Hepatocyte (in vitro differentiated cells): ENCODE measurements around the gene CATSPERD. TPM values are rescaled to one million over a fixed set of nuclear protein-coding genes. Genes with fewer than 3 reads are reported as not detected.

Experiments
- DNase-seq: peaks from one replicate; pipeline ENCODE4 v3.0.0-alpha.2; 2016; ENCODE audit warnings: low spot score
- H2AFZ ChIP-seq: fragments of 200-600 bp; sonication (generic); 2 replicates; pipeline ENCODE4 v1.6.0; 2016; ENCODE audit warnings: antibody characterized with exemption, mild to moderate bottlenecking
- H3K27ac ChIP-seq: fragments of 200-600 bp; sonication (generic); 2 replicates; pipeline ENCODE4 v1.5.1; 2016; ENCODE audit warnings: mild to moderate bottlenecking
- H3K27me3 ChIP-seq: fragments of 200-600 bp; sonication (generic); 2 replicates; pipeline ENCODE4 v1.6.1; 2016
- H3K36me3 ChIP-seq: fragments of 200-600 bp; sonication (generic); replicated peaks from 2 replicates; pipeline ENCODE4 v1.5.1; 2016; ENCODE audit warnings: low read depth; ENCODE audit not compliant: insufficient read depth
- H3K4me1 ChIP-seq: fragments of 200-600 bp; sonication (generic); 2 replicates; pipeline ENCODE4 v1.5.1; 2016; ENCODE audit warnings: mild to moderate bottlenecking, moderate library complexity; ENCODE audit not compliant: insufficient read depth
- H3K4me2 ChIP-seq: fragments of 200-600 bp; sonication (generic); 2 replicates; pipeline ENCODE4 v1.6.0; 2016
- H3K4me3 ChIP-seq: fragments of 200-600 bp; sonication (generic); 2 replicates; pipeline ENCODE4 v1.5.1; 2016; ENCODE audit warnings: mild to moderate bottlenecking
- H3K79me2 ChIP-seq: fragments of 200-600 bp; sonication (generic); 2 replicates; pipeline ENCODE4 v1.6.0; 2017; ENCODE audit warnings: mild to moderate bottlenecking
- H3K9me2 ChIP-seq: fragments of 200-600 bp; sonication (generic); replicated peaks from 2 replicates; pipeline ENCODE4 v1.6.0; 2017; ENCODE audit warnings: mild to moderate bottlenecking; ENCODE audit not compliant: insufficient read depth
- H3K9me3 ChIP-seq: fragments of 200-600 bp; sonication (generic); 2 replicates; pipeline ENCODE4 v1.5.1; 2016; ENCODE audit warnings: low read depth, mild to moderate bottlenecking
- H4K20me1 ChIP-seq: fragments of 200-600 bp; sonication (generic); 2 replicates; pipeline ENCODE4 v1.6.0; 2016; ENCODE audit warnings: mild to moderate bottlenecking; ENCODE audit not compliant: insufficient read depth, poor library complexity, severe bottlenecking
- EZH2 ChIP-seq: fragments of 200-600 bp; sonication (generic); IDR thresholded peaks from 2 replicates; pipeline ENCODE4 v1.6.1; 2016; ENCODE audit warnings: antibody characterized with exemption, mild to moderate bottlenecking, borderline replicate concordance
- EZH2phosphoT487 ChIP-seq: fragments of 200-600 bp; sonication (generic); IDR thresholded peaks from one replicate; pipeline ENCODE4 v1.6.1; 2018; ENCODE audit warnings: antibody characterized with exemption, mild to moderate bottlenecking, low read depth, moderate library complexity; ENCODE audit not compliant: unreplicated experiment, severe bottlenecking
- WGBS: methylation state at CpG from one replicate; pipeline ENCODE4 v1.1.6; 2016; ENCODE audit warnings: low lambda C conversion rate; ENCODE audit errors: missing lambda C conversion rate; 5-methylcytosine and 5-hydroxymethylcytosine counted together
- polyA plus RNA-seq: library from polyadenylated mRNA; unstranded; fragments of >200 nt; fragmentation: Nextera tagmentation; extraction: Ambion mirVana; gene quantifications from 2 replicates; pipeline ENCODE4 v1.2.1, GENCODE V29; 2016
- total RNA-seq: library from RNA; depleted of rRNA; stranded (reverse); fragments of >200 nt; gene quantifications from 2 replicates; pipeline ENCODE4 v1.2.3, GENCODE V29; 2014
- TF ChIP-seq, protein P1 (sequence below): fragments of 200-600 bp; sonication (generic); IDR thresholded peaks from 2 replicates; pipeline ENCODE4 v1.5.1; 2016; ENCODE audit warnings: antibody characterized with exemption, mild to moderate bottlenecking; ENCODE audit not compliant: poor library complexity

The CATSPERD gene
- total and polyA plus RNA-seq, 2 experiments from 2014 or later: not detected

DNA sequence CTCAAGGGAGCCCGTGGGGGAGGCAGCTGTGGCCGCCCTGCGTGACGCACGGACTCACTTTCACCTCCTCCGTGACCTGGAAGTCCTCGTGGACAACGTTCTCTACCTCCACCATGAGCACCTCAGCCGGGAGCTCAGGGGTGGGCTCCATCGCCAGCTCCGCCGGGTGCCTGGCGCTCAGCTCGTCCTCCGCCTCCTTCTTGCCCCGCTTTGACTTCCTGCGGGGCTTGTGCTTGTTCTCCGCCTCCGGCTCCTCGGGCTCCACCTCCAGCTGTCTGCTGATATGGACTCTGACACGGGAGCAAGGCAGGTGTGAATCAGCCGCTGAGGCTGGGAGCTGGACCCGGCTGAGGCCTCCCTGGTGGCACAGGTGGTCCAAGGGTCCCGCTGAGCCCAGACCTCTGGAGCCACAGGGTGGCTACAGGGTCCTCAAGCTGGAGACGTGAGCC, 8.7 kb upstream of the CATSPERD start:
- no peaks in the 10 kb centered on the region for H3K9me2 ChIP-seq
- H3K4me3 ChIP-seq: no peak overlapping the region
- TF ChIP-seq EZH2phosphoT487 (no peak), EZH2 (no peak)
- TF ChIP-seq, protein P1, sequence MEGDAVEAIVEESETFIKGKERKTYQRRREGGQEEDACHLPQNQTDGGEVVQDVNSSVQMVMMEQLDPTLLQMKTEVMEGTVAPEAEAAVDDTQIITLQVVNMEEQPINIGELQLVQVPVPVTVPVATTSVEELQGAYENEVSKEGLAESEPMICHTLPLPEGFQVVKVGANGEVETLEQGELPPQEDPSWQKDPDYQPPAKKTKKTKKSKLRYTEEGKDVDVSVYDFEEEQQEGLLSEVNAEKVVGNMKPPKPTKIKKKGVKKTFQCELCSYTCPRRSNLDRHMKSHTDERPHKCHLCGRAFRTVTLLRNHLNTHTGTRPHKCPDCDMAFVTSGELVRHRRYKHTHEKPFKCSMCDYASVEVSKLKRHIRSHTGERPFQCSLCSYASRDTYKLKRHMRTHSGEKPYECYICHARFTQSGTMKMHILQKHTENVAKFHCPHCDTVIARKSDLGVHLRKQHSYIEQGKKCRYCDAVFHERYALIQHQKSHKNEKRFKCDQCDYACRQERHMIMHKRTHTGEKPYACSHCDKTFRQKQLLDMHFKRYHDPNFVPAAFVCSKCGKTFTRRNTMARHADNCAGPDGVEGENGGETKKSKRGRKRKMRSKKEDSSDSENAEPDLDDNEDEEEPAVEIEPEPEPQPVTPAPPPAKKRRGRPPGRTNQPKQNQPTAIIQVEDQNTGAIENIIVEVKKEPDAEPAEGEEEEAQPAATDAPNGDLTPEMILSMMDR: no peak
- 95% methylated on average over 25 of the region's 25 CpGs for WGBS
- H3K27ac ChIP-seq: no peak overlapping the region
- H2AFZ ChIP-seq: no peak overlapping the region
- no peaks in the 10 kb centered on the region for H3K4me1 ChIP-seq
- H3K27me3 ChIP-seq: no peaks in the 10 kb centered on the region
- no peaks in the 10 kb centered on the region for H3K36me3 ChIP-seq
- no peaks in the 10 kb centered on the region for H3K9me3 ChIP-seq
- DNase-seq: no peak
- no peak overlapping the region for H3K4me2 ChIP-seq
- peaks cover 28% of the 10 kb centered on the region for H3K79me2 ChIP-seq
- H4K20me1 ChIP-seq: no peaks in the 10 kb centered on the region

DNA sequence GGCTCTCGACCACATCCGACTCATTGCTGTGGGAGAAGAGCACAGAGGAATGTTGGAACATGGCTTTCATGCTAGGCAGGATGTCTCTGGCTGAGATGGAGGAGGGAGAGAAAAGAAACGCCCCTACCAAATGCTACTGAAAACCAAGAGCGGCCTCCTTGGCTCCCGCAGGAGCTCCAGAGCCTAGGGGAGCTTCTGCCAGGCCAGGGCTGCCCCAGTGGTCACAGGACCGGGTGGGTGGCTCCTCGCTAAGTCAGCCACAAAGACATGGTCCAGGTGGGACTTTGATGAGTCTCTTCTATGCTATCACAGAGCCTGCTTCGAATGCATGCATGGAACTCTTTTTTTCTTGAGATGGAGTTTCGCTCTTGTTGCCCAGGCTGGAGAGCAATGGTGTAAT, 7.2 kb upstream of the CATSPERD start:
- H3K4me1 ChIP-seq: peaks cover 6% of the 10 kb centered on the region
- no peak overlapping the region for H3K27ac ChIP-seq
- no peak for DNase-seq
- WGBS: 95% methylated on average over 9 of the region's 9 CpGs
- no peaks in the 10 kb centered on the region for H3K36me3 ChIP-seq
- H3K27me3 ChIP-seq: no peaks in the 10 kb centered on the region
- no peak overlapping the region for H2AFZ ChIP-seq
- H3K4me3 ChIP-seq: no peak overlapping the region
- peaks cover 42% of the 10 kb centered on the region for H3K79me2 ChIP-seq
- no peaks in the 10 kb centered on the region for H3K9me2 ChIP-seq
- no peaks in the 10 kb centered on the region for H4K20me1 ChIP-seq
- no peak for TF ChIP-seq EZH2
- TF ChIP-seq, protein P1: no peak
- no peak for TF ChIP-seq EZH2phosphoT487
- no peak overlapping the region for H3K4me2 ChIP-seq
- H3K9me3 ChIP-seq: no peaks in the 10 kb centered on the region

DNA sequence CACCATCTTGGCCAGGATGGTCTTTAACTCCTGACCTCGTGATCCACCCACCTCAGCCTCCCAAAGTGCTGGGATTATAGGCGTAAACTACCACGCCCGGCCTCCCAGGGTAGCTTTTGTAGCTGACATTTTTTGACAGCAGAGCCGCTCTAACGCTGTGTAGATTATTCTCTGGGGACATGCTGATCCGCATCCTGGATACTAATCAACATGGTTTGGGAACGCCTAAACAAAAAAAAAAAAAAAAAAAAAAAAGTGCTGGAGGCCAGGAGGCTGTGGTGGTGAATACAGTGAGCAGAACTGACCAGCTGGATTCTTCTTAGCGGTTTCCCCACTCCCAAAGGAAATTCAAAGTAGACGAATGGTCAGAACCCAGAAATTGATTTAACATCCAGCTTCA, 5.6 kb upstream of the CATSPERD start:
- no peak overlapping the region for H2AFZ ChIP-seq
- no peak overlapping the region for H3K27ac ChIP-seq
- no peak overlapping the region for H3K4me2 ChIP-seq
- 95% methylated on average over 10 of the region's 10 CpGs for WGBS
- DNase-seq: no peak
- no peaks in the 10 kb centered on the region for H3K36me3 ChIP-seq
- peaks cover 13% of the 10 kb centered on the region for H3K4me1 ChIP-seq
- TF ChIP-seq, protein P1: no peak
- no peak for TF ChIP-seq EZH2phosphoT487
- TF ChIP-seq EZH2: no peak
- H3K79me2 ChIP-seq: peaks cover 58% of the 10 kb centered on the region
- H3K9me3 ChIP-seq: no peaks in the 10 kb centered on the region
- no peaks in the 10 kb centered on the region for H4K20me1 ChIP-seq
- H3K27me3 ChIP-seq: no peaks in the 10 kb centered on the region
- no peaks in the 10 kb centered on the region for H3K9me2 ChIP-seq
- no peak overlapping the region for H3K4me3 ChIP-seq
